ENCODE results near the gene C1orf198. TPM values are rescaled to one million over a fixed set of nuclear protein-coding genes. Genes with fewer than 3 reads are reported as not detected.

Gene C1orf198
- total RNA-seq, 1 experiment from 2014 or later = 22.9 TPM

- no peak overlapping the region for H2AFZ ChIP-seq (ENCODE audit: low read depth, low read length, poor library complexity, severe bottlenecking)
- no peak for ATAC-seq
Measured at GRCh38 chr1:230812568-230812967, 55.8 kb downstream of the C1orf198 start.

More at GRCh38 chr1:230812568-230812967, 55.8 kb downstream of the C1orf198 start:
- H3K4me3 ChIP-seq (replicated peaks in 1 of 2; ENCODE audit: low read depth in 1 of 2, low read length in 2 of 2) = no peak overlapping the region
- TF ChIP-seq EZH2 (IDR thresholded peaks at IDR 0.05) (no peak), FOSL1 (IDR thresholded peaks at IDR 0.05; ENCODE audit: low read depth) (no peak), MAX (IDR thresholded peaks at IDR 0.05) (no peak), YY1 (IDR thresholded peaks at IDR 0.05; ENCODE audit: extremely low read depth, insufficient replicate concordance, low read depth, low read length) (no peak), SIN3A (IDR thresholded peaks at IDR 0.05; ENCODE audit: low read depth) (no peak), ELF1 (IDR thresholded peaks at IDR 0.05; ENCODE audit: borderline replicate concordance, low read depth) (no peak), SP1 (IDR thresholded peaks at IDR 0.05; ENCODE audit: low read depth) (no peak), ZNF274 (IDR thresholded peaks at IDR 0.05; ENCODE audit: low read depth, low read length) (no peak), REST (IDR thresholded peaks at IDR 0.05; ENCODE audit: low read depth) (no peak), CBX3 (IDR thresholded peaks at IDR 0.05; ENCODE audit: low read depth) (no peak), RAD21 (IDR thresholded peaks at IDR 0.05; ENCODE audit: low read depth) (no peak), ZBTB33 (IDR thresholded peaks at IDR 0.05; ENCODE audit: extremely low read depth, insufficient replicate concordance, low read length) (no peak)
- no peak overlapping the region for H3K27ac ChIP-seq (ENCODE audit: low read depth, low read length)
- H4K20me1 ChIP-seq (ENCODE audit: insufficient read depth) = no peaks in the 10 kb centered on the region
- ChIA-PET RAD21 (ENCODE audit: low non-redundant PET in 1 of 2, low total read pairs in 2 of 2, uncharacterized antibody in 2 of 2, unreplicated experiment in 2 of 2) (no interaction called here), POLR2A (no interaction called here), CTCF (no interaction called here)
- no TSS peak for BruUV-seq (replicated peaks)
- H3K79me2 ChIP-seq (ENCODE audit: insufficient read depth, low read length) = no peaks in the 10 kb centered on the region
- no peak overlapping the region for H3K4me2 ChIP-seq (ENCODE audit: low read length)
- H3K4me1 ChIP-seq (ENCODE audit: control insufficient read depth in 1 of 2, insufficient read depth in 2 of 2, low read length in 2 of 2) = no peaks in the 10 kb centered on the region
- H3K27me3 ChIP-seq (ENCODE audit: insufficient read depth, low read length) = no peaks in the 10 kb centered on the region
- no peak overlapping the region for H3K9ac ChIP-seq (ENCODE audit: low read length)
- intact Hi-C loops (cut with micrococcal nuclease) = no loop called here
- no peak for DNase-seq (ENCODE audit: low read depth, low spot score)
- peaks cover 4 to 8% of the 10 kb centered on the region in 2 experiments; a peak in 2 of 4 replicates for H3K9me3 ChIP-seq (ENCODE audit: control insufficient read depth in 1 of 2, insufficient read depth in 1 of 2, low read depth in 1 of 2, low read length in 2 of 2)
- no peaks in the 10 kb centered on the region for H3K9me2 ChIP-seq (ENCODE audit: insufficient read depth)
- no peaks in the 10 kb centered on the region for H3K36me3 ChIP-seq (ENCODE audit: control insufficient read depth in 1 of 2, insufficient read depth in 2 of 2, low read length in 2 of 2)

Data from HCT116 (cell line).